HEK293 (cell line): ENCODE measurements around the gene LARP6.

ENCODE experiments used
- CTCF ChIA-PET: fragments of 350-600 bp; formaldehyde crosslinking; extraction: SDS; loops from one replicate; lab custom pipeline; 2021; ENCODE audit warnings: antibody characterized with exemption; lab: Yijun Ruan, JAX
- POLR2A ChIA-PET: fragments of 300-600 bp; formaldehyde crosslinking; extraction: SDS; loops from one replicate; lab custom pipeline; 2020; ENCODE audit warnings: antibody characterized with exemption, inconsistent platforms; lab: Yijun Ruan, JAX
- H3K27ac ChIP-seq: fragments of 200-500 bp; sonication (Bioruptor generic); 2 replicates; pipeline ENCODE4 v1.5.1; 2014; ENCODE audit warnings: low read depth, low read length, control low read depth, inconsistent platforms; ENCODE audit errors: extremely low read depth
- H3K36me3 ChIP-seq, 2 experiments: fragments of 200-500 bp in 1 of 2; sonication (Bioruptor generic) in 1 of 2; 1 replicate in 1 of 2; 2 replicates in 1 of 2; pipeline ENCODE4 v1.5.1; 2014 to 2017; ENCODE audit warnings: inconsistent platforms in 2 of 2, low read length in 2 of 2; ENCODE audit not compliant: control insufficient read depth in 2 of 2, insufficient read depth in 1 of 2
- H3K4me1 ChIP-seq: fragments of 200-500 bp; sonication (Bioruptor generic); 2 replicates; pipeline ENCODE4 v1.5.1; 2014; ENCODE audit warnings: mild to moderate bottlenecking, low read length, inconsistent platforms; ENCODE audit not compliant: control insufficient read depth, insufficient read depth
- H3K4me3 ChIP-seq: 2 replicates; pipeline ENCODE4 v1.5.1; 2011; ENCODE audit warnings: low read depth, mild to moderate bottlenecking, control low read depth, low read length, moderate library complexity
- H3K9me3 ChIP-seq: fragments of 200-500 bp; sonication (Bioruptor generic); 2 replicates; pipeline ENCODE4 v1.5.1; 2014; ENCODE audit warnings: low read depth, low read length, inconsistent platforms; ENCODE audit not compliant: control insufficient read depth, insufficient read depth
- AEBP2 ChIP-seq: fragments of 450-650 bp; formaldehyde crosslinking; IDR thresholded peaks from 2 replicates; pipeline ENCODE4 v1.5.1; 2016; ENCODE audit warnings: missing biosample characterization, missing genetic modification characterization, borderline replicate concordance
- IKZF3 ChIP-seq: fragments of 450-650 bp; IDR thresholded peaks from 2 replicates; pipeline ENCODE4 v1.5.0; 2018; ENCODE audit warnings: missing biosample characterization, mild to moderate bottlenecking, missing genetic modification characterization, moderate library complexity
- KLF8 ChIP-seq: fragments of 450-650 bp; formaldehyde crosslinking; IDR thresholded peaks from 2 replicates; pipeline ENCODE4 v1.5.1; 2016; ENCODE audit warnings: missing biosample characterization, missing genetic modification characterization
- MZF1 ChIP-seq: fragments of 450-650 bp; formaldehyde crosslinking; IDR thresholded peaks from 2 replicates; pipeline ENCODE4 v1.5.1; 2017; ENCODE audit warnings: missing biosample characterization, missing genetic modification characterization, borderline replicate concordance
- OSR2 ChIP-seq: fragments of 450-650 bp; formaldehyde crosslinking; IDR thresholded peaks from 2 replicates; pipeline ENCODE4 v1.5.1; 2016; ENCODE audit warnings: missing biosample characterization, missing genetic modification characterization
- SETDB1 ChIP-seq: IDR thresholded peaks from one replicate; pipeline ENCODE4 v1.6.1; 2017; ENCODE audit warnings: mild to moderate bottlenecking, low read length, moderate library complexity, mixed read lengths; ENCODE audit not compliant: insufficient read length
- ZBTB26 ChIP-seq: fragments of 450-650 bp; formaldehyde crosslinking; optimal IDR thresholded peaks from 2 replicates; pipeline ENCODE3; 2016; ENCODE audit warnings: missing biosample characterization, mild to moderate bottlenecking, missing genetic modification characterization
- ZFHX2 ChIP-seq: fragments of 450-650 bp; formaldehyde crosslinking; conservative IDR thresholded peaks from 2 replicates; pipeline ENCODE4 v1.5.1; 2016; ENCODE audit warnings: missing biosample characterization, missing genetic modification characterization
- ZFP69B ChIP-seq: fragments of 450-650 bp; formaldehyde crosslinking; IDR thresholded peaks from 2 replicates; pipeline ENCODE4 v1.5.1; 2016; ENCODE audit warnings: missing biosample characterization, missing genetic modification characterization
- ZIC2 ChIP-seq: fragments of 450-650 bp; formaldehyde crosslinking; IDR thresholded peaks from 2 replicates; pipeline ENCODE4 v1.5.1; 2016; ENCODE audit warnings: missing biosample characterization, missing genetic modification characterization
- ZNF16 ChIP-seq: fragments of 450-650 bp; formaldehyde crosslinking; IDR thresholded peaks from 2 replicates; pipeline ENCODE4 v1.5.1; 2016; ENCODE audit warnings: low read depth, missing biosample characterization, missing genetic modification characterization
- ZNF184 ChIP-seq: fragments of 450-650 bp; IDR thresholded peaks from 2 replicates; pipeline ENCODE4 v1.5.1; 2018; ENCODE audit warnings: missing biosample characterization, mild to moderate bottlenecking, missing genetic modification characterization
- ZNF24 ChIP-seq: fragments of 450-650 bp; formaldehyde crosslinking; IDR thresholded peaks from 2 replicates; pipeline ENCODE4 v1.5.1; 2016; ENCODE audit warnings: missing biosample characterization, missing genetic modification characterization
- ZNF510 ChIP-seq: fragments of 450-650 bp; formaldehyde crosslinking; IDR thresholded peaks from 2 replicates; pipeline ENCODE4 v1.5.1; 2018; ENCODE audit warnings: mild to moderate bottlenecking, missing genetic modification characterization, missing biosample characterization; ENCODE audit not compliant: insufficient replicate concordance
- ZNF514 ChIP-seq: fragments of 450-650 bp; formaldehyde crosslinking; IDR thresholded peaks from 2 replicates; pipeline ENCODE4 v1.5.1; 2016; ENCODE audit warnings: missing biosample characterization, missing genetic modification characterization
- ZNF571 ChIP-seq: fragments of 450-650 bp; formaldehyde crosslinking; IDR thresholded peaks from 2 replicates; pipeline ENCODE4 v1.5.0; 2017; ENCODE audit warnings: missing biosample characterization, missing genetic modification characterization
- ZNF704 ChIP-seq: fragments of 450-650 bp; formaldehyde crosslinking; IDR thresholded peaks from 2 replicates; pipeline ENCODE4 v1.5.1; 2016; ENCODE audit warnings: missing biosample characterization, missing genetic modification characterization
- ZNF776 ChIP-seq: fragments of 450-650 bp; formaldehyde crosslinking; IDR thresholded peaks from 2 replicates; pipeline ENCODE4 v1.5.0; 2017; ENCODE audit warnings: missing biosample characterization, missing genetic modification characterization, borderline replicate concordance
- TF ChIP-seq, protein P1 (sequence below): fragments of 450-650 bp; formaldehyde crosslinking; IDR thresholded peaks from 2 replicates; pipeline ENCODE4 v1.5.1; 2016; ENCODE audit warnings: missing biosample characterization, missing genetic modification characterization
- TF ChIP-seq, protein P2 (sequence below): fragments of 450-650 bp; IDR thresholded peaks from 2 replicates; pipeline ENCODE4 v1.5.1; 2018; ENCODE audit warnings: missing biosample characterization, mild to moderate bottlenecking, missing genetic modification characterization

The LARP6 gene

DNA sequence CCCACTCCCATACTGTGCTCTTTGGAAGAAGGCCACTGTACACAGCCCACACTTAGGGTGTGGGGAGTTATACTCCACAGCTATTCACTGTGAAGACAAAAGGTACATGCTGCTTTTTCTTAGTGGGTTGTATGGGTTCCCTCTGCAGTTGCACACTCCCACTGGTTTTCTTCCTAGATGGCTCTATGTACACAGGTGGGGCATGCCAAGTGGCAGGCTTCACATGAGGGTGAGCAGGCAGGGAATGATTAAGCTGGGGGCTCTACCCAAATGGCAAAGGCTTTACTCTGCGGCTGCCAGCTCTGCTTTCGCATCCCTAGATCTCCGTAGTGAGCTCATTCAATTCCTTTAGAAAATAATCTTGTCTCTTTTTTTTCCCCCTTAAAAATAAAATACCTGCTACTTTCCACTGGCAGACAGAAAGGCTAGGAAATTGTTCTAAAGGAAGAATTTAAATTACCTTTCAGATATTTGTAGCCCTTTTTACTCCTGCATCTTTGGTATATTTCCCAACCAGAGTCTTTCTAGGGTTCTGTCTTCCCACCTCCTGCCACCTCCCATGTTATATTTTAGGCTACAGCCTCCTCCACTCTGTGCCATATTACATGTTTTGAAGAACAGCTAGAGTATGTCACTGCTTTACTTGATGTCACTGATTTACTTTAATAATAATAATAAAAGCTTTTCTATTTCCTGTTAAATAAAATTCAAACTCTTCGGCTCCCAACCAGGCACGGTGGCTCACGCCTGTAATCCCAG is 8.2 kb downstream of the LARP6 start:
- POLR2A ChIA-PET, result no interaction called here
- TF ChIP-seq ZFHX2 (tag by site-specific recombination) (no peak), ZNF571 (tag by site-specific recombination) (no peak), ZBTB26 (tag by site-specific recombination) (no peak), ZNF704 (no peak), ZFP69B (tag by site-specific recombination) (no peak), AEBP2 (tag by site-specific recombination) (no peak), IKZF3 (tag by site-specific recombination) (no peak), MZF1 (no peak), KLF8 (tag by site-specific recombination) (no peak), ZNF24 (tag by site-specific recombination) (no peak), ZNF16 (tag by site-specific recombination) (no peak), OSR2 (tag by site-specific recombination) (no peak), ZNF184 (tag by site-specific recombination) (no peak), SETDB1 (no peak), ZIC2 (tag by site-specific recombination) (no peak), ZNF514 (tag by site-specific recombination) (no peak), ZNF510 (tag by site-specific recombination) (no peak), ZNF776 (tag by site-specific recombination) (no peak)
- TF ChIP-seq, protein P1, sequence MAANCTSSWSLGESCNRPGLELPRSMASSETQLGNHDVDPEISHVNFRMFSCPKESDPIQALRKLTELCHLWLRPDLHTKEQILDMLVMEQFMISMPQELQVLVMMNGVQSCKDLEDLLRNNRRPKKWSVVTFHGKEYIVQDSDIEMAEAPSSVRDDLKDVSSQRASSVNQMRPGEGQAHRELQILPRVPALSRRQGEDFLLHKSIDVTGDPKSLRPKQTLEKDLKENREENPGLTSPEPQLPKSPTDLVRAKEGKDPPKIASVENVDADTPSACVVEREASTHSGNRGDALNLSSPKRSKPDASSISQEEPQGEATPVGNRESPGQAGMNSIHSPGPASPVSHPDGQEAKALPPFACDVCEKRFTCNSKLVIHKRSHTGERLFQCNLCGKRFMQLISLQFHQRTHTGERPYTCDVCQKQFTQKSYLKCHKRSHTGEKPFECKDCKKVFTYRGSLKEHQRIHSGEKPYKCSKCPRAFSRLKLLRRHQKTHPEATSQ (tag by site-specific recombination), result no peak
- TF ChIP-seq, protein P2, sequence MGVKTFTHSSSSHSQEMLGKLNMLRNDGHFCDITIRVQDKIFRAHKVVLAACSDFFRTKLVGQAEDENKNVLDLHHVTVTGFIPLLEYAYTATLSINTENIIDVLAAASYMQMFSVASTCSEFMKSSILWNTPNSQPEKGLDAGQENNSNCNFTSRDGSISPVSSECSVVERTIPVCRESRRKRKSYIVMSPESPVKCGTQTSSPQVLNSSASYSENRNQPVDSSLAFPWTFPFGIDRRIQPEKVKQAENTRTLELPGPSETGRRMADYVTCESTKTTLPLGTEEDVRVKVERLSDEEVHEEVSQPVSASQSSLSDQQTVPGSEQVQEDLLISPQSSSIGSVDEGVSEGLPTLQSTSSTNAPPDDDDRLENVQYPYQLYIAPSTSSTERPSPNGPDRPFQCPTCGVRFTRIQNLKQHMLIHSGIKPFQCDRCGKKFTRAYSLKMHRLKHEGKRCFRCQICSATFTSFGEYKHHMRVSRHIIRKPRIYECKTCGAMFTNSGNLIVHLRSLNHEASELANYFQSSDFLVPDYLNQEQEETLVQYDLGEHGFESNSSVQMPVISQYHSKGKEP (tag by site-specific recombination), result no peak

More for the DNA sequence above, 8.2 kb downstream of the LARP6 start:
- no peaks in the 10 kb centered on the region for H3K9me3 ChIP-seq
- CTCF ChIA-PET, result interaction anchor here (0.6 to 1.6 kb wide), 4 partner anchors 9 to 29 kb away, joined by 3 to 9 read pairs (median 4); no protein-coding TSS in a partner anchor
- H3K27ac ChIP-seq, result no peak overlapping the region
- H3K4me1 ChIP-seq, result no peaks in the 10 kb centered on the region
- H3K36me3 ChIP-seq, result peaks cover 1 to 8% of the 10 kb centered on the region in 2 experiments; a peak in 2 of 3 replicates
- no peak overlapping the region for H3K4me3 ChIP-seq
